Ovary (tissue), 9 donors: ENCODE data around the gene GPC6. TPM values are rescaled to one million over a fixed set of nuclear protein-coding genes. Genes with fewer than 3 reads are reported as not detected.

ENCODE experiments used
- DNase-seq, 5 donors: peaks; one replicate each; pipeline ENCODE4 v3.0.0-alpha.2; 2019 to 2020
- H3K27ac ChIP-seq, 2 donors: fragments of 200-600 bp; one replicate each; pipeline versions ENCODE4 v1.5.1 to v1.8.0; 2019 to 2022
- H3K27me3 ChIP-seq: fragments of 200-600 bp; one replicate; pipeline ENCODE4 v1.8.0; 2022
- H3K36me3 ChIP-seq: fragments of 200-600 bp; sonication (generic); one replicate; pipeline ENCODE4 v1.5.1; 2019
- H3K4me1 ChIP-seq: one replicate; pipeline ENCODE4 v1.8.1; 2013; ENCODE audit warnings: mild to moderate bottlenecking, moderate library complexity; ENCODE audit not compliant: insufficient read depth
- H3K4me3 ChIP-seq: fragments of 200-600 bp; sonication (generic); one replicate; pipeline ENCODE4 v1.5.1; 2017
- H3K9me3 ChIP-seq, 2 donors: fragments of 200-600 bp in 1 of 2; sonication (generic) in 1 of 2; one replicate each; pipeline versions ENCODE4 v1.5.1 to v1.8.1; 2013 to 2019; ENCODE audit warnings: mild to moderate bottlenecking in 1 of 2, moderate library complexity in 1 of 2
- EP300 ChIP-seq: sonication (generic); formaldehyde crosslinking; IDR thresholded peaks from one replicate; pipeline ENCODE4 v1.6.1; 2017; ENCODE audit warnings: antibody characterized with exemption
- POLR2A ChIP-seq: fragments of 450-650 bp; IDR thresholded peaks from one replicate; pipeline ENCODE4 v1.6.1; 2017; ENCODE audit warnings: antibody characterized with exemption, mild to moderate bottlenecking, moderate library complexity
- WGBS, 3 donors: extraction: QIAGEN DNeasy Blood & Tissue Kit in 1 of 3; methylation state at CpG; one replicate each; pipeline versions ENCODE4 v1.1.5 to v1.1.7; 2013 to 2017; 5-methylcytosine and 5-hydroxymethylcytosine counted together
- intact Hi-C, 4 donors: fragments of 100-400 bp; cut with DNase I; formaldehyde crosslinking; loops; one replicate each; pipeline versions ENCODE4 v1.11.0 to v1.15.1; 2022 to 2023
- polyA plus RNA-seq, 2 donors: library from polyadenylated mRNA; stranded (reverse); fragments of 200-250 nt in 1 of 2; fragments of 350-450 nt in 1 of 2; fragmentation: Illumina TruSeq in 1 of 2; extraction: RNeasy Lipid Tissue Mini Kit (QIAGEN cat#74804) in 1 of 2; gene quantifications; one replicate each; pipeline ENCODE4 v1.2.3, GENCODE V29; 2013 to 2014
- total RNA-seq, 7 donors: library from RNA; depleted of rRNA in 2 of 7; stranded (reverse); fragments of >200 nt in 2 of 7; fragmentation: NEBNext Ultra II Directional in 3 of 7; extraction: Animal tissue kit (Norgen Biotek cat#: 25700) in 3 of 7; gene quantifications; one replicate each; pipeline versions ENCODE4 v1.1.0 to v1.2.4, GENCODE V29; 2016 to 2023
- TF ChIP-seq, protein P1 (sequence below), 3 donors: fragments of 450-650 bp in 2 of 3; fragments of 200-600 bp in 1 of 3; IDR thresholded peaks; one replicate each; pipeline versions ENCODE4 v1.5.1 to v1.8.0; 2016 to 2022; ENCODE audit warnings: antibody characterized with exemption in 3 of 3, mild to moderate bottlenecking in 1 of 3
- donor health status: DM: no; HTN: no; CAD: no; lungs with moderate emphysema.
- donor health status: DM: no; HTN: no; CAD: no.
- donor health status: Bipolar disorder and iron deficiency.
- donor health status: DM: yes; HTN: yes; CAD: no.
- donor health status: DM: no; HTN: no; CAD: no.
- donor health status: DM: yes; HTN: yes; CAD: no.

Gene GPC6
- total and polyA plus RNA-seq, 9 donors, result 4.3 to 22.3 (median 17.9) TPM

DNA sequence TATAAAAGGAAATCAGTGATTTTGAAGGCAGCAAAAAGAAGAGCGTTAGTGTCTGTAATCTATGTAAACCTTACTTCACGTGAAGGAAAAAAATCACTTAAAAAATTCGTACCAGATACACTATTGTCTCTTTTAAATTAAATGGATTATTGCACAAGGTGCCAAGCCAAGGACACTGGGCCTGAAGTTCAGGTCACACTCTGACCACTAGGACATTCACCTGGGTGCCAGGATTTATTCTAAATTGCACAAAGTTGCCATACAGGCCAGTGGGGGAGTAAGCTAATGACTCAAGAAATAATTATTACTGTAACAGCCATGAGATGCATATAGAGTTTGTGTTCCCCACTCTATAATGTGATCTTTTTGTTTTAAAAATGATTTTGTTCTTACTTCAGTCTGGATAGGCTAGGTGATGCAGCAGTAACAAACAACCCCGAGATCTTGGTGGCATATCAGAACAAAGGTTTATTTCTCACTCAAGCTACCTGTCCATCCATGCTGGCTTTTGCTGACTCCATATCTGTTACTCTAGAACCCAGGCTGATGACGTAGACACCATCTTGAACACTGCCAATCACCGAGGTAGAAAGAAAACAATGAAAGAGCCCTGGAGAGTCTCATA lies 1000.8 kb downstream of the GPC6 start:
- TF ChIP-seq EP300 (no peak), POLR2A (no peak)
- TF ChIP-seq, protein P1, sequence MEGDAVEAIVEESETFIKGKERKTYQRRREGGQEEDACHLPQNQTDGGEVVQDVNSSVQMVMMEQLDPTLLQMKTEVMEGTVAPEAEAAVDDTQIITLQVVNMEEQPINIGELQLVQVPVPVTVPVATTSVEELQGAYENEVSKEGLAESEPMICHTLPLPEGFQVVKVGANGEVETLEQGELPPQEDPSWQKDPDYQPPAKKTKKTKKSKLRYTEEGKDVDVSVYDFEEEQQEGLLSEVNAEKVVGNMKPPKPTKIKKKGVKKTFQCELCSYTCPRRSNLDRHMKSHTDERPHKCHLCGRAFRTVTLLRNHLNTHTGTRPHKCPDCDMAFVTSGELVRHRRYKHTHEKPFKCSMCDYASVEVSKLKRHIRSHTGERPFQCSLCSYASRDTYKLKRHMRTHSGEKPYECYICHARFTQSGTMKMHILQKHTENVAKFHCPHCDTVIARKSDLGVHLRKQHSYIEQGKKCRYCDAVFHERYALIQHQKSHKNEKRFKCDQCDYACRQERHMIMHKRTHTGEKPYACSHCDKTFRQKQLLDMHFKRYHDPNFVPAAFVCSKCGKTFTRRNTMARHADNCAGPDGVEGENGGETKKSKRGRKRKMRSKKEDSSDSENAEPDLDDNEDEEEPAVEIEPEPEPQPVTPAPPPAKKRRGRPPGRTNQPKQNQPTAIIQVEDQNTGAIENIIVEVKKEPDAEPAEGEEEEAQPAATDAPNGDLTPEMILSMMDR (IDR thresholded peaks at IDR 0.05), result no peak
- Histone ChIP-seq H3K27ac (no peak overlapping the region), H3K9me3 (no peaks in the 10 kb centered on the region), H3K27me3 (no peaks in the 10 kb centered on the region), H3K36me3 (no peaks in the 10 kb centered on the region), H3K4me1 (peaks cover 2% of the 10 kb centered on the region), H3K4me3 (no peak overlapping the region)
- WGBS, 3 donors, result 95 to 96% (median 96%) methylated on average over 6 of the region's 6 CpGs
- intact Hi-C loops, result no loop called here
- DNase-seq, result no peak

DNA sequence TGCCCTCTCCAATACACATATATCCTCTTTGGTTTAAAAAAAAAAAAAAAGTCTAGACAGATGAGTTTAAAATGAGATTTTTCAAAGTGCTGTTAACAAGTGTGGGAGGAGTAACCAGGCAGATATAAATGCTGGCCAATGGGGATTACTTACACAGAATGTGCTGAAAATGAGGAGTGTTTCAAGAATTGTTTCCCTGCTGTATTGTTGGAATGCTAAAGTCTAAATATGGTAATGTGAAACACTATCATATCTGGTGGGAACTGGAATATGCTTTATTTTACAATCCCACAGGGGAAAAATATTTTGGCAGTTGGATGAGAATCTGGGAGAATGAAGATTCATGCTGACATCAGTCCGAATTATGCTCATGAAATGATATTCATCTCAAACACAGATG lies 1002.2 kb downstream of the GPC6 start:
- no peak overlapping the region for H3K27ac ChIP-seq

DNA sequence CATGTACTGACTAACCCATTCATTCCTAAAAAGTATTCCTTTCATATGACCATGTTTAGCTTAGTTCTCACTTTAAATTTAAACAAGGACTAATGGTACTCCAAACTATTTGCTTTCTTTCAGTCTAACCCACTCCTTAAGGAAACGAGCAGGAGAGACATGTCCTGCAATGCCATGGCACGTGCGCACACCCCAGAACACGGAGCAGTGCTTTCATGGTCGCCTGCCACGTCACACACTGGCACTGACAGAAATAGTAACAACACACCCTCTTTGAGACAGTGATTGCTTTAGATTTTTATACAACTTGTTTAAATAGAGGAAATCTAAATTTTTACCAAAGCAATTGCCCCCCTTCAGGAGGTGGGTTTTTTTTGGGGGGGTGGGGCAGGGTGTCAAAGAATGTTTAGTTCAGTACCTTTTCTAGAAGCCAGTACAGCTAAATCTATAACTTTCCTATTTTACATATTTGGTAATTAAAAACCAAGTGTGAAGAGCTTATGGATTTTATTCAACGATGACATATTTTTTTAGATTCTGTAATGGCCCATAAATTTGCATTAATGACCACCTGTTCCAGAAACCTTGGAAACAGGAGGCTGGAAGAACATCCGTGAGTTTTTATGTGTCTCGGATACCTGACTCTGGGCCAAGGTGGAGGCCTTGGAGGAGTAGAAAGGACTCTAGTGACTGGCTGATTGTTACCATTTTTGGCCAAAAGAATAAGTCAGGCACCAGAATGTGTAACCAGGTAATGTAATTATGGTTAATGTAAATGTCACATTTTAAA lies 1005.7 kb downstream of the GPC6 start:
- Histone ChIP-seq H3K4me3 (no peak overlapping the region), H3K36me3 (no peaks in the 10 kb centered on the region), H3K4me1 (peaks cover 2% of the 10 kb centered on the region), H3K27ac (no peak overlapping the region), H3K27me3 (no peaks in the 10 kb centered on the region), H3K9me3 (no peaks in the 10 kb centered on the region)
- no peak for DNase-seq
- no peak for TF ChIP-seq POLR2A
- TF ChIP-seq, protein P1 (IDR thresholded peaks at IDR 0.05), result no peak
- WGBS, 3 donors, result 89 to 92% (median 92%) methylated on average over 9 of the region's 9 CpGs
- intact Hi-C loops, result no loop called here

More for the DNA sequence above, 1002.2 kb downstream of the GPC6 start:
- TF ChIP-seq, protein P1 (IDR thresholded peaks at IDR 0.05), result no peak
- Histone ChIP-seq H3K9me3 (no peaks in the 10 kb centered on the region), H3K4me1 (peaks cover 2% of the 10 kb centered on the region), H3K36me3 (no peaks in the 10 kb centered on the region), H3K27me3 (no peaks in the 10 kb centered on the region), H3K4me3 (no peak overlapping the region)
- WGBS, 3 donors, result 22 to 42% (median 35%) methylated on average over 1 of the region's 1 CpG
- intact Hi-C loops, result no loop called here
- no peak for DNase-seq

DNA sequence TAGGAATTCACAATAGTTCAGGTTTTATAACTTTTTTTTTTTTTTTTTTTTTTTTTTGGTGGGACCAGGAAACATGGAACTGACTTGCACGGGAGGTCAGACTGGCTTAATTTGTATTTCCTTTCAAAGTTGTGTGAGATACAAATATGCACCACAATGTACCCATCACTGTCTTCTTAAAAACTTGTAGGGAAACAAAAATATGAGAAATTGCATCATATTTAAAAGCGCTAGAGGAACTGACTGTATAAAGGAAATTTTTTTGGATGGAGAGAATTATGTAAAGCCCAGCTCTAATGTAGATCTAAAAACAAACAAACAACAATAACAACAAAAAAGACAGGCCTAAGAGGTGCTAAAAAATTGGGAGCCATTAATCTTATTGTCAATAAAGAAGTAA lies 1006.3 kb downstream of the GPC6 start:
- 73 to 93% (median 88%) methylated on average over 2 of the region's 2 CpGs for WGBS, 3 donors
- Histone ChIP-seq H3K4me1 (peaks cover 2% of the 10 kb centered on the region), H3K27ac (no peak overlapping the region), H3K4me3 (no peak overlapping the region), H3K27me3 (no peaks in the 10 kb centered on the region), H3K9me3 (no peaks in the 10 kb centered on the region), H3K36me3 (no peaks in the 10 kb centered on the region)
- DNase-seq, result no peak
- intact Hi-C loops, result no loop called here
- TF ChIP-seq, protein P1 (IDR thresholded peaks at IDR 0.05), result no peak
- TF ChIP-seq EP300 (no peak), POLR2A (no peak)
